A549 (cell line): ENCODE results near the gene DMAC2L. TPM values are rescaled to one million over a fixed set of nuclear protein-coding genes. Genes with fewer than 3 reads are reported as not detected.
"Not testable (repeated sequence)": the region's sequence is repeated elsewhere in the genome, so short reads cannot be mapped to it uniquely, and the experiment has no call there.

Source experiments
- ATAC-seq, 2 experiments: fragments of 200-7000 bp in 1 of 2; fragments of >200 bp in 1 of 2; cut with Nextera tagmentation in 1 of 2; cut with Tn5 transposase in 1 of 2; 3 replicates each; pipeline versions ENCODE4 v1.8.0 to v1.9.1; 2018 to 2020; ENCODE audit warnings: mild to moderate bottlenecking in 1 of 2, moderate library complexity in 1 of 2
- CTCF ChIA-PET: fragments of 300-600 bp; sonication (Branson Sonifier 250); formaldehyde crosslinking; extraction: SDS; loops from one replicate; lab custom pipeline; 2021; ENCODE audit warnings: antibody characterized with exemption, inconsistent platforms; lab: Yijun Ruan, JAX
- POLR2A ChIA-PET: fragments of 350-600 bp; formaldehyde crosslinking; extraction: SDS; loops from one replicate; lab custom pipeline; 2021; ENCODE audit warnings: antibody characterized with exemption, inconsistent platforms; lab: Yijun Ruan, JAX
- DNase-seq, 2 experiments: peaks; one replicate each; pipeline versions ENCODE4 v3.0.0 to v3.0.0-alpha.2; 2011 to 2016; ENCODE audit warnings: low read depth in 1 of 2, low spot score in 1 of 2
- FAIRE-seq: peaks from 2 replicates; lab custom pipeline; 2011; peaks lifted over from hg19 to GRCh38; lab: Jason Lieb, UNC
- H3K27ac ChIP-seq, 2 experiments: fragments of >200 bp; sonication (Bioruptor Twin); formaldehyde crosslinking; 3 replicates each; pipeline ENCODE4 v1.5.1; 2016 to 2017
- H3K4me1 ChIP-seq: fragments of >200 bp; sonication (Bioruptor Twin); formaldehyde crosslinking; 3 replicates; pipeline ENCODE4 v1.6.1; 2016
- H3K4me2 ChIP-seq: fragments of >200 bp; sonication (Bioruptor Twin); formaldehyde crosslinking; 3 replicates; pipeline ENCODE4 v1.6.1; 2016
- H3K4me3 ChIP-seq: fragments of >200 bp; sonication (Bioruptor Twin); formaldehyde crosslinking; 3 replicates; pipeline ENCODE4 v1.5.1; 2016
- H3K9me3 ChIP-seq: fragments of >200 bp; sonication (Bioruptor Twin); formaldehyde crosslinking; 3 replicates; pipeline ENCODE4 v1.6.1; 2016
- CEBPB ChIP-seq, 2 experiments: fragments of >200 bp in 1 of 2; sonication (Bioruptor Twin) in 1 of 2; formaldehyde crosslinking in 1 of 2; IDR thresholded peaks; 2 replicates each; pipeline ENCODE4 v1.6.1; 2012 to 2016
- FOSL2 ChIP-seq, 2 experiments: fragments of 450-650 bp in 1 of 2; fragments of >200 bp in 1 of 2; sonication (Bioruptor Twin) in 1 of 2; formaldehyde crosslinking; IDR thresholded peaks; 2 replicates each; pipeline versions ENCODE4 v1.5.0 to v1.6.1; 2016 to 2020; ENCODE audit warnings: mild to moderate bottlenecking in 1 of 2, moderate library complexity in 1 of 2
- FOXS1 ChIP-seq: fragments of 250-450 bp; sonication (Bioruptor Pico); IDR thresholded peaks from 2 replicates; pipeline ENCODE4 v1.5.0; 2020; ENCODE audit warnings: mild to moderate bottlenecking, moderate library complexity
- KDM5A ChIP-seq: fragments of 200-600 bp; sonication (generic); IDR thresholded peaks from 2 replicates; pipeline ENCODE4 v1.6.1; 2016; ENCODE audit warnings: antibody characterized with exemption, mild to moderate bottlenecking
- MAFK ChIP-seq: fragments of 450-650 bp; IDR thresholded peaks from 2 replicates; pipeline ENCODE4 v1.6.1; 2014; ENCODE audit not compliant: partially characterized antibody
- NFE2L2 ChIP-seq: fragments of 150-350 bp; conservative IDR thresholded peaks from 2 replicates; pipeline ENCODE4 v1.6.1; 2014; ENCODE audit warnings: low read length
- NR3C1 ChIP-seq: fragments of >200 bp; sonication (Bioruptor Twin); formaldehyde crosslinking; IDR thresholded peaks from 3 replicates; pipeline ENCODE4 v1.6.1; 2017
- PHF8 ChIP-seq: fragments of 200-600 bp; sonication (generic); IDR thresholded peaks from 2 replicates; pipeline ENCODE4 v1.6.1; 2016; ENCODE audit warnings: low read depth, mild to moderate bottlenecking, antibody characterized with exemption, moderate library complexity, borderline replicate concordance
- POLR2A ChIP-seq: IDR thresholded peaks from 2 replicates; pipeline ENCODE4 v1.6.1; 2012; ENCODE audit warnings: mild to moderate bottlenecking, low read length
- RARB ChIP-seq: fragments of 250-450 bp; sonication (Bioruptor Pico); IDR thresholded peaks from 2 replicates; pipeline ENCODE4 v1.8.0; 2021; ENCODE audit warnings: mild to moderate bottlenecking, moderate library complexity
- RCOR1 ChIP-seq: fragments of 150-350 bp; IDR thresholded peaks from 2 replicates; pipeline ENCODE4 v1.6.1; 2014; ENCODE audit warnings: antibody characterized with exemption, low read length, low read depth
- SMC3 ChIP-seq: fragments of >200 bp; sonication (Bioruptor Twin); formaldehyde crosslinking; IDR thresholded peaks from 3 replicates; pipeline ENCODE4 v1.6.1; 2018; ENCODE audit warnings: inconsistent platforms
- ZNF302 ChIP-seq: fragments of 250-450 bp; sonication (Bioruptor Pico); IDR thresholded peaks from 2 replicates; pipeline ENCODE4 v1.9.0; 2021; ENCODE audit warnings: inconsistent platforms, mild to moderate bottlenecking, moderate library complexity
- WGBS: methylation state at CpG from one replicate; pipeline ENCODE4 v1.1.6; 2017; ENCODE audit errors: missing lambda C conversion rate; 5-methylcytosine and 5-hydroxymethylcytosine counted together
- polyA plus RNA-seq, 4 experiments: library from polyadenylated mRNA; depleted of rRNA in 3 of 4; stranded (reverse); fragments of >200 nt; fragmentation: RNase III in 1 of 4; extraction: RNeasy Plus Mini Kit Qiagen cat#74134 plus additional on column Dnase treatment in 1 of 4; gene quantifications; 2 replicates in 3 of 4; 3 replicates in 1 of 4; pipeline ENCODE4 v1.2.3, GENCODE V29; 2011 to 2017
- TF ChIP-seq, protein P1 (sequence below): fragments of 450-650 bp; IDR thresholded peaks from 2 replicates; pipeline ENCODE4 v1.6.1; 2014; ENCODE audit warnings: antibody characterized with exemption
- TF ChIP-seq, protein P2 (sequence below): fragments of >200 bp; sonication (Bioruptor Twin); formaldehyde crosslinking; IDR thresholded peaks from 3 replicates; pipeline ENCODE4 v1.5.1; 2016

The DMAC2L gene
- polyA plus RNA-seq, 2 of the 4 experiments (the other 2 are of a cell fraction): 14.0 to 24.6 TPM

DNA sequence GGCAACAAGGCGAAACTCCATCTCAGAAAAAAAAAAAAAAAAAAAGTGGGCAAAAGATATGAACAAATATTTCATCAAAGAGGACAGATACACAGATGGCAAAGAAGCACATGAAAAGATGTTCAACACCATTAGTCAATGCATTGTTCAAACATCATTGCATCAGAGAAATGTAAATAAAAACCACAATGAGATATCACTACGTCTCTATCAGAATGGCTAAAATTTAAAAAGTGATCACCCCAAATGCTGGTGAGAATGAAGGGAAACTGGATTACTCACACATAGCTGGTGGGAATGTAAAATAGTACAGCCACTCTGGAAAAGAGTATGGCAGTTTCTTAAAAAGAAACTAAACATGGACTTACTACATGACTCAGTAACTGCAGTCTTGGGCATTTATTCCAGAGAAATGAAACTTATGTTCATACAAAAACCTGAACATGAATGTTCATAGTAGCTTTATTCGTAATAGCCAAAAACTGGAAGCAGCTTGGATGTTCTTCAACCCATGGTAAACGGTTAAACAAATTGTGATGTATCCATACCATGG is 3.7 kb upstream of the DMAC2L start:
- POLR2A ChIA-PET: no interaction called here
- CTCF ChIA-PET: interaction anchor here (0.6 kb wide), 1 partner anchor 228 kb away, joined by 3 read pairs; no protein-coding TSS in a partner anchor
- 66% methylated on average over 4 of the region's 4 CpGs for WGBS
- FAIRE-seq (no peak), ATAC-seq (no peak), DNase-seq (peak in 1 of 2 experiments; percentile 29)
- peaks cover 22% of the 10 kb centered on the region for H3K4me1 ChIP-seq
- no peaks in the 10 kb centered on the region for H3K9me3 ChIP-seq
- TF ChIP-seq FOSL2 (IDR thresholded peaks at IDR 0.05) (no peak), FOSL2 (CRISPR knock-in tag; IDR thresholded peaks at IDR 0.05) (peak; percentile 52; the same call in 1 of the 2 replicates), MAFK (no peak), NR3C1 (no peak), CEBPB (IDR thresholded peaks at IDR 0.05) (peak; percentile 53 to 73; a peak in 3 of 4 replicates), RARB (CRISPR knock-in tag) (no peak), POLR2A (no peak), RCOR1 (no peak)
- TF ChIP-seq, protein P1, sequence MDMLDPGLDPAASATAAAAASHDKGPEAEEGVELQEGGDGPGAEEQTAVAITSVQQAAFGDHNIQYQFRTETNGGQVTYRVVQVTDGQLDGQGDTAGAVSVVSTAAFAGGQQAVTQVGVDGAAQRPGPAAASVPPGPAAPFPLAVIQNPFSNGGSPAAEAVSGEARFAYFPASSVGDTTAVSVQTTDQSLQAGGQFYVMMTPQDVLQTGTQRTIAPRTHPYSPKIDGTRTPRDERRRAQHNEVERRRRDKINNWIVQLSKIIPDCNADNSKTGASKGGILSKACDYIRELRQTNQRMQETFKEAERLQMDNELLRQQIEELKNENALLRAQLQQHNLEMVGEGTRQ: no peak
- no peak overlapping the region for H3K4me3 ChIP-seq
- peak overlapping the region in 1 of 2 experiments; percentile 24; a peak in 2 of 6 replicates for H3K27ac ChIP-seq
- H3K4me2 ChIP-seq: peak overlapping the region; percentile 46

DNA sequence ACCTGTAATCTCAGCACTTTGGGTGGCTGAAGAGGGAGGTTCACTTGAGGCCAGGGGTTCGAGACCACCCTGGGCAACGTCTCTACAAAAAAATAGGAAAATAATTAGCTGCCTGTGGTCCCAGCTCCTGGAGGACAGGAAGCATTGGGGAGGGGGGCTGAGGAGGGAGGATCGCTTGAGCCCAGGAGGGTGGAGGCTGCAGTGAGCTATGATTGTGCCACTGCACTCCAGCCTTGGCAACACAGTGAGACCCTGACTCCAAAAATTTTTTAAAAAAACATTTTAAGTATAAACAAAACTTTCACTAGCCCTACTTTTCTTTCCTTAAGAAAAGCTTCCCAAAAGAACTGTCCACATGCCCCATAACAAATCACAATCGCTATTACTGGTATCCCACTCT is 1.7 kb upstream of the DMAC2L start:
- no peak for TF ChIP-seq RCOR1
- TF ChIP-seq NFE2L2: no peak
- TF ChIP-seq KDM5A: no peak
- no peak for TF ChIP-seq POLR2A
- no peak for FAIRE-seq
- Histone ChIP-seq H3K27ac (no peak overlapping the region), H3K4me3 (no peak overlapping the region), H3K4me2 (peak overlapping the region; percentile 84), H3K4me1 (peaks cover 22% of the 10 kb centered on the region), H3K9me3 (no peaks in the 10 kb centered on the region)
- ChIA-PET CTCF (interaction anchor here (0.9 to 1.4 kb wide), 7 partner anchors 8 to 519 kb away, joined by 3 to 6 read pairs (median 3); no protein-coding TSS in a partner anchor), POLR2A (no interaction called here)
- DNase-seq: no peak
- no peak for ATAC-seq
- WGBS: 88% methylated on average over 4 of the region's 4 CpGs

DNA sequence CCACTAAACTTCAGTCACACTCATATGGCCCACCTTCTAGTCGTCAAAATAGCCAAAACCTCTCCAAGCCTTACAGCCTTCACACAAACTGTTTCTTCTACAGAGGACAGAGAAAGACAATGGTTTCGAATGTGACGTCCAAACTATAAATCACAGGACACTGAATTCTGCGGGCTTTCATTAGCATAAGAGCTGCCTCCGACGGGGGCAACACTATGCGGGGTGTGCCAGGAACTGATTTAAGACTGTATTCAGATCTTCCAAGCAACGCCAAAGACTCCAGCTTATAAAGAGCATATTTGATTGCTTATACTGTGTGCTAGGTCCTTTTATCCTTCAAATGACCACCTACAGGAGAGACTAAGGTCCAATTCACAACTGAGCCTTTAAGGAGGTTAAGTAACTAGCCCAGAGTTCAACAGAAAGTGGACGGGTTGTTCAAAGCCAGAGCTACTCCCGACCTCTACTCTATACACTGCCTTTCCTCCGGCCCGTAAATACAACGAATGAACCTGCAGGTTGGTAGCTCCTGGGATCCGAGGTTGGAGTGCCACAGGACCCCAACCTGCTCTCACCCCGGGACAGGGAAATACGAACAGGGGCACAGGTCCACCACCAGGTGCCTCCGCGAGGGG is 670 bp upstream of the DMAC2L start:
- FAIRE-seq (no peak), ATAC-seq (peak in 1 of 2 experiments; percentile 0; a peak in 3 of 6 replicates), DNase-seq (peak in 1 of 2 experiments; percentile 90)
- TF ChIP-seq SMC3 (peak; percentile 12; the same call in 1 of the 3 replicates), FOXS1 (no peak)
- TF ChIP-seq, protein P2, sequence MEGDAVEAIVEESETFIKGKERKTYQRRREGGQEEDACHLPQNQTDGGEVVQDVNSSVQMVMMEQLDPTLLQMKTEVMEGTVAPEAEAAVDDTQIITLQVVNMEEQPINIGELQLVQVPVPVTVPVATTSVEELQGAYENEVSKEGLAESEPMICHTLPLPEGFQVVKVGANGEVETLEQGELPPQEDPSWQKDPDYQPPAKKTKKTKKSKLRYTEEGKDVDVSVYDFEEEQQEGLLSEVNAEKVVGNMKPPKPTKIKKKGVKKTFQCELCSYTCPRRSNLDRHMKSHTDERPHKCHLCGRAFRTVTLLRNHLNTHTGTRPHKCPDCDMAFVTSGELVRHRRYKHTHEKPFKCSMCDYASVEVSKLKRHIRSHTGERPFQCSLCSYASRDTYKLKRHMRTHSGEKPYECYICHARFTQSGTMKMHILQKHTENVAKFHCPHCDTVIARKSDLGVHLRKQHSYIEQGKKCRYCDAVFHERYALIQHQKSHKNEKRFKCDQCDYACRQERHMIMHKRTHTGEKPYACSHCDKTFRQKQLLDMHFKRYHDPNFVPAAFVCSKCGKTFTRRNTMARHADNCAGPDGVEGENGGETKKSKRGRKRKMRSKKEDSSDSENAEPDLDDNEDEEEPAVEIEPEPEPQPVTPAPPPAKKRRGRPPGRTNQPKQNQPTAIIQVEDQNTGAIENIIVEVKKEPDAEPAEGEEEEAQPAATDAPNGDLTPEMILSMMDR: peak; percentile 43; the same call in 2 of the 3 replicates
- Histone ChIP-seq H3K4me3 (peak overlapping the region; percentile 56), H3K4me1 (peaks cover 22% of the 10 kb centered on the region), H3K9me3 (no peaks in the 10 kb centered on the region), H3K4me2 (peak overlapping the region; percentile 84), H3K27ac (peak overlapping the region; percentile 91 to 96)
- WGBS: 7% methylated on average over 18 of the region's 18 CpGs
- POLR2A ChIA-PET: interaction anchor here (0.9 to 1.9 kb wide), 7 partner anchors 19 to 357 kb away, joined by 3 to 11 read pairs (median 5); partner anchors contain the start of genes MAP4K5, SAV1 and SOS2
- CTCF ChIA-PET: interaction anchor here (0.6 to 2.2 kb wide), 16 partner anchors 8 to 518 kb away, joined by 3 to 23 read pairs (median 3); no protein-coding TSS in a partner anchor

DNA sequence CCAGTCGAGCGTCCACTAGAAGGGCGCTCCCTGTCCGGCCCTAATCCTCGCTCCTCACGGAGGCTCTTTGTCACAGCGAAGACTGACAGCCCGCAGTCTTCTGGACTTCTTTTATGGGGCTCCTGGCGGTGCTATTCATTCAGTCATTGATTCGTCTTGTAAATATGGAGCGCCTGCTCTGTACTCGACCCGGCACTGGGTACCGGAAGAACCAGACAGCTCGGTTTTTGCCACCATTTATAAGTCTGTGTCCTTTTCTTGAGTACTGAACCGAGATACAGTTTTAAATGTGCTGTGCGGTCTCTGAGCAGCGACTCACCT is 570 bp downstream of the DMAC2L start:
- CTCF ChIA-PET: interaction anchor here (0.6 to 2.2 kb wide), 3 partner anchors 9 to 219 kb away, joined by 3 to 23 read pairs (median 4); partner anchors contain the start of gene MAP4K5
- TF ChIP-seq, protein P1: no peak
- TF ChIP-seq, protein P2: no peak
- TF ChIP-seq PHF8 (peak; percentile 78), ZNF302 (CRISPR knock-in tag) (no peak)
- FAIRE-seq (no peak), ATAC-seq (peak in 1 of 2 experiments; percentile 54; a peak in 3 of 6 replicates), DNase-seq (no peak)
- Histone ChIP-seq H3K4me1 (peaks cover 22% of the 10 kb centered on the region), H3K27ac (peak overlapping the region; percentile 91 to 96), H3K9me3 (no peaks in the 10 kb centered on the region), H3K4me2 (peak overlapping the region; percentile 88), H3K4me3 (peak overlapping the region; percentile 56)
- POLR2A ChIA-PET: interaction anchor here (0.5 to 1.9 kb wide), 38 partner anchors 8 to 575 kb away, joined by 3 to 22 read pairs (median 4); partner anchors contain the start of genes ATL1, CDKL1, MAP4K5 and SAV1
- WGBS: 11% methylated on average over 15 of the region's 18 CpGs

DNA sequence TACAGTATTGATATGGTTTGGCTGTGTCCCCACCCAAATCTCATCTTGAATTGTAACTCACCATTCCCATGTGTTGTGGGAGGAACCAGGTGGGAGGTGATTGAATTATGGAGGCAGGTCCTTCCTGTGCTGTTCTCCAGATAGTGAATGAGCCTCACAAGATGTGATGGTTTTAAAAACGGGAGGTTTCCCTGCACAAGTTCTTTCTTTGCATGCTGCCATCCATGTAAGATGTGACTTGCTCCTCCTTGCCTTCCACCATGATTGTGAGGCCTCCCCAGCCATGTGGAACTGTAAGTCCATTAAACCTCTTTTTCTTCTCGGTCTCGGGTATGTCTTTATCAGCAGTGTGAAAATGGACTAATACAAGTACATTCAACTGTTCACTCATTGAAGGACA is 2.0 kb downstream of the DMAC2L start:
- peaks cover 10% of the 10 kb centered on the region; the same call in 2 of the 3 replicates for H3K4me1 ChIP-seq
- CTCF ChIA-PET: interaction anchor here (0.9 kb wide), 1 partner anchor 218 kb away, joined by 3 read pairs; the partner anchor contains the start of gene MAP4K5
- FAIRE-seq, POLR2A ChIA-PET, H3K9me3 ChIP-seq, ATAC-seq, H3K4me3 ChIP-seq, H3K27ac ChIP-seq, DNase-seq, H3K4me2 ChIP-seq: not testable (repeated sequence)
- WGBS: 90% methylated on average over 3 of the region's 3 CpGs
